Activated CD4-positive, alpha-beta T cell treated with anti-CD3 and anti-CD28 coated beads for 1 hour (primary cell): Measurements from ENCODE around the gene CCND1.
"Not testable (repeated sequence)": the region's sequence is repeated elsewhere in the genome, so short reads cannot be mapped to it uniquely, and the experiment has no call there.

Source experiments
- DNase-seq: peaks from one replicate; pipeline ENCODE4 v3.0.0-alpha.2; 2020

CCND1 gene

DNA sequence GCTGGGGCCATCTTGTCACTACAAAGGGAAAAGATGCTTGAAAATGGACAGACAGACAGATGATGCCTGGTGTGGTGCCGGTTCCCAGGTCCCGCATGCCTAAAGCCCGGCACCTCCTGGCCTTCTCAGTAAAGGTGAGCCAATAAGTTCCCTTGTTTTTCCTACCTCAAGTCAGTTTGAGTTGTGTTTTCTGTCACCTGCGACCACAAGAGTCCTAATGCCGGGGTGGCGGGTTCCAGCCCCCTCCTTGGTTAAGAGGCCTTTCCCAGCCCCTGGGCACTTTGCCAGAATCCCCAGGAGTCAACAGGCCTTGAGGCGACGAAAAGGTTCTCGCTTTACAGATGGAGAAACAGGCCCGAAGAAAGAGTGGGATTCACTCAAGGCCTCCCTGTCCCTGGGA lies 53.8 kb downstream of the CCND1 start:
- no peak for DNase-seq

DNA sequence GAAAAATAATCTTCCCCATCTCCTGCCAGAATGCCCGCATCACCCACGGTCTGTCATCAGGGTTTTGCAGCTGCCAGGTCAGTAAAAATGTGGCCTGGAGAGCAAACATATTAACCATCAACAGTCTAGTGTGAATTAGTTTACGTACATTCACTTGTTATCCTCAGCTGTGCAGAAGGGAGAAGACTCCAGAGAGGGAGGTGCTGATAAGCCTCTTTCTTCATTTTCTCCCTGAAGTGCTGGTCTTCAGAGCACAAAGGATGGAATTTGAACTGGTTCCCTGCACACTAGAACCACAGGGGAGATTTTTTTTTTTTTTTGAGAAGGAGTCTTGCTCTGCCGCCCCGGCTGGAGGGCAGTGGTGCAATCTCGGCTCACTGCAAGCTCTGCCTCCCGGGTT lies 54.6 kb downstream of the CCND1 start:
- DNase-seq, result no peak

DNA sequence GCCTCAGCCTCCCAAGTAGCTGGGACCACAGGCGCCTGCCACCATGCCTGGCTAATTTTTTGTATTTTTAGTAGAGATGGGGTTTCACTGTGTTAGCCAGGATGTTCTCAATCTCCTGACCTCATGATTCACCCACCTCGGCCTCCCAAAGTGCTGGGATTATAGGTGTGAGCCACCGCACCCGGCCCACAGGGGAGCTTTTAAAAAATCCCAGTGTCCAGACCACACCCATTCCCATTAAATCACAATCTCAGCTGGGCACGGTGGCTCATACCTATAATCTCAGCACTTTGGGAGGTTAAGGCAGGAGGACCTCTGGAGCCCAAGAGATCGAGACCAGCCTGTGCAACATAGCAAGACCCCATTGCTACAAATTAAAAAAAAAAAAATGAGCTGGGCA lies 55.0 kb downstream of the CCND1 start:
- DNase-seq, result not testable (repeated sequence)

DNA sequence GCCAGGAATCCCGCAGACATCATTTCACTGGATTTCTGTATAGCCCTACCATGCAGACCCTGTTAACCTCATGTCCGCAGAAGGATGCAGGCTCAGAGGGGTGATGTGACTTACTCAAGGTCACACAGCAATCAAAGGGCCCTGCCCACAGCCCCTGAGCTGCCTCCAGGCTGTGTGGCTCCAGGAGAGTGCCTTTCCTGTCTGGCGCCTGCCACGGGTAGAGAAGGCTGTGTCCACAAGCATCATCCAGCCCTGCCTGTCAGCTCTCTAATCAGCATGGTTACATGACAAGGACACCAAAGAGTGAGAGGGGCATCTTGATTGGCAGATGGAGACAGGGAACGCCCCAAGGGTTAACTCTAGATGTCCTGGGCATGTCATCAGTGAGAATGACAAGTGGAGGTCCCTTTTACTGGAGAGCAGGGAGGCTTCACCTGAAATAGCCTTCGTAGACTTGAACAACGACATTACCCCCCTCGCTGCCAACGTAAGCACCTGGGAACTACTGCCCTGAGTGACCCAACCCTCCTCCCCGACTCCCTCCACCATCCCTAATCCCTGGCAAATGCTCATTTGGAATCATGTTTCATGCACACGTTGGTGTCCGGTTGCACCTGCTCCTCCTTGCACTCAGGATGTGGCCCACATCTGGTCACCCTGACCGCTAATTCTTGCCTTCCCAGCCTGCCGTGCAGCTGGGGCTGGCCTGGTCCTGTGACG lies 56.0 kb downstream of the CCND1 start:
- no peak for DNase-seq

GRCh38 chr11:69697469-69697843 lies 56.5 kb downstream of the CCND1 start:
- DNase-seq, result no peak

- no peak for DNase-seq
Measured at GRCh38 chr11:69697861-69698260, 56.9 kb downstream of the CCND1 start.

- DNase-seq, result no peak
Measured at GRCh38 chr11:69698362-69698761, 57.4 kb downstream of the CCND1 start.

GRCh38 chr11:69699213-69699612 lies 58.3 kb downstream of the CCND1 start:
- no peak for DNase-seq

DNA sequence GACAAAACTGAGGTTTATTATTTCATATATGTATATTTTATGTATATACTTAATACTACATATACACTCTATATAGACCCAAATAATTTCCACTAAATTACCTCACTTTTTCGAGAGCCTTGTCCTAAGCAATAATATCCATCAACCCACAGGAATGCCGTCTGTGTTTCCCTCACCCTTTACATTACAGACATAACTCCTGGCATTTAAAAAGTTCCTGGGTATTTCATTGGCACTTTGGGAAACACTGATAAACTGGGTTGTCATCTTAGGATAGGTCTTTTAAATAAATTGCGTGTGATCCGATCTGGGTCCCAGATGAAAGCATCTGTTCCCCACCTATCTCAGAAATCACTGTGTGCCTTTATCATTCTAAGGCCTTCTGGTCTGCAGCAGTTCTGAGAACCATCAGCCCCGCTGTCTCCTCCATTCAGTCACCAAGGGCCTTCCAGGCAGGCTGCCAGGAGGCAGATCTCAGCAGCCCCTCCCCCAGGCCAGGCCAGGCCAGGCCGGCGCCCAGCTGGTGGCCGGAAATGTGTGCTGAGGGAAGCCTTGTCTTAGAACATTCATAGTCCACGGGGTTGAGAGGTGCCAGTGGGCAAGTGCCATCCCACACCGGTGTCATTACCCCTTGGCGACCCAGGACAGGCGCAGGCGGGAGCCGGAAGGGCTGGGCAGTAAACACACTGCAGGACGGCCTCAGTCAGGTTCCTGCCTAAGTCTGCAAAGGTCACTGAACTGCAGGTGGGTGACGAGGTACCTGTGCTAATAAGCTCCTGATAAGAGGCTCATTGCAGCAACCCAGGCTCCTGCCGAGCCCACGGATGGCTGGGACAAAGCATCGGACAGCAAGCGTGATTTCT lies 59.6 kb downstream of the CCND1 start:
- no peak for DNase-seq

DNA sequence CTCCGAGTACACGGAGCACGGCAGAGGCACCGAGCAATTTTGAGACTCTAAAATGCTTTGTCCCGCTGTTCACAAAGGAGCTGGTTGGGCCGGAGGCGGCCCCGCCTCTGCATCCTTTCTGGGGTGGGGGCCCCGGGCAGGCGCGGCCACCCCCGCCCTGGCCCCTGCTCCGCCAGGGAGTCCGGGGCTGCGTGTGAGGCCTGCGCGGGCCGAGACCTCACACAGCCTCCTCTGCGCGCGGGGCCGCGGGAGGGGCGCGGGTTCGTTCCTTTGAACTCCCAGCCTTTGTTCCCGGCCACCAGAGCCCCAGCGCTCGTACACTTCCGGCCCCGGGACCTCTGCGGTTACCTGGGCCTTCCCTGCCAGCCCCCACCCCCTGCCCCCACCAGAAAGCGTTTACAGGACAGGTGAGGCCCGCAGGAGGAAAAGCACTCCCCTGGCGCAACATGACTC lies 61.3 kb downstream of the CCND1 start:
- DNase-seq, result no peak

- DNase-seq, result no peak
Measured at GRCh38 chr11:69702769-69703452, 62.0 kb downstream of the CCND1 start.

GRCh38 chr11:69703453-69703767 lies 62.5 kb downstream of the CCND1 start:
- DNase-seq, result no peak
